ENCODE measurements around the gene F2.

DNA sequence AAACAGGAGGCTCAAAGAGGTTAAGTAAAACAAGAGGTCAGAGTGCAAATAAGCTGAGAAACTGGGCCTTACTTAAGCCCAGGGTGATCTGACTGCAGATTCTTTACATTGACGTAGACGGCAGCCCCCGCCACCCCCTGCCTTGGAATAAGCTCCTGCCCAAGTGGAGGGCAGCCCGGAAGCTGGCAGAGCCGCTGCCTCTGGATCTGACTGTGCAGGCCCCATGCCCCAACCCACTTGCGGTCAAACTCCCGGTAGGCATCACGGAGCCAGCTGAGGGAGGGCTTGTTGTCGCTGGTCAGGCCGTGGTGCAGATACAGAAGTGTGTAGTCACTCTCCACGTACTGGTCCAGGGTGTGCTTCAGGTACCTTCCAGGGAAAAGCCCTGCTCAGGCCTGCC lies 37.2 kb upstream of the F2 start:
- TF ChIP-seq, protein P1, sequence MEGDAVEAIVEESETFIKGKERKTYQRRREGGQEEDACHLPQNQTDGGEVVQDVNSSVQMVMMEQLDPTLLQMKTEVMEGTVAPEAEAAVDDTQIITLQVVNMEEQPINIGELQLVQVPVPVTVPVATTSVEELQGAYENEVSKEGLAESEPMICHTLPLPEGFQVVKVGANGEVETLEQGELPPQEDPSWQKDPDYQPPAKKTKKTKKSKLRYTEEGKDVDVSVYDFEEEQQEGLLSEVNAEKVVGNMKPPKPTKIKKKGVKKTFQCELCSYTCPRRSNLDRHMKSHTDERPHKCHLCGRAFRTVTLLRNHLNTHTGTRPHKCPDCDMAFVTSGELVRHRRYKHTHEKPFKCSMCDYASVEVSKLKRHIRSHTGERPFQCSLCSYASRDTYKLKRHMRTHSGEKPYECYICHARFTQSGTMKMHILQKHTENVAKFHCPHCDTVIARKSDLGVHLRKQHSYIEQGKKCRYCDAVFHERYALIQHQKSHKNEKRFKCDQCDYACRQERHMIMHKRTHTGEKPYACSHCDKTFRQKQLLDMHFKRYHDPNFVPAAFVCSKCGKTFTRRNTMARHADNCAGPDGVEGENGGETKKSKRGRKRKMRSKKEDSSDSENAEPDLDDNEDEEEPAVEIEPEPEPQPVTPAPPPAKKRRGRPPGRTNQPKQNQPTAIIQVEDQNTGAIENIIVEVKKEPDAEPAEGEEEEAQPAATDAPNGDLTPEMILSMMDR (IDR thresholded peaks at IDR 0.05; ENCODE audit: borderline replicate concordance, extremely low read depth, low read length, poor library complexity, severe bottlenecking): no peak
- TF ChIP-seq EZH2 (IDR thresholded peaks at IDR 0.05; ENCODE audit: borderline replicate concordance, low read depth, low read length, severe bottlenecking): no peak
